CD4-positive, alpha-beta T cell (primary cell): Measurements from ENCODE around the gene GRIFIN. TPM values are rescaled to one million over a fixed set of nuclear protein-coding genes. Genes with fewer than 3 reads are reported as not detected.

Experiments
- ATAC-seq: fragments of 200-7000 bp; cut with Tn5 transposase; one replicate; pipeline ENCODE4 v1.10.0; 2022; ENCODE audit warnings: mild to moderate bottlenecking; ENCODE audit not compliant: poor library complexity
- CTCF ChIA-PET: fragments of 350-600 bp; sonication (Branson Sonifier 250); formaldehyde crosslinking; loops from one replicate; lab custom pipeline; 2021; ENCODE audit warnings: antibody characterized with exemption, inconsistent platforms; lab: Charles Lee
- POLR2A ChIA-PET: fragments of 350-600 bp; sonication (Branson Sonifier 250); formaldehyde crosslinking; loops from one replicate; lab custom pipeline; 2021; ENCODE audit warnings: antibody characterized with exemption, inconsistent platforms; lab: Charles Lee
- DNase-seq, 14 experiments: peaks; one replicate each; pipeline ENCODE4 v3.0.0-alpha.2; 2013 to 2020; ENCODE audit warnings: mixed read lengths in 2 of 14
- H3K27ac ChIP-seq, 2 donors: one replicate each; pipeline versions ENCODE4 v1.5.1 to v1.7.0; 2013; ENCODE audit warnings: low read length in 2 of 2, low read depth in 1 of 2, mild to moderate bottlenecking in 1 of 2
- H3K27me3 ChIP-seq, 2 experiments: 1 replicate in 1 of 2; 2 replicates in 1 of 2; pipeline versions ENCODE4 v1.6.1 to v1.7.0; 2013; ENCODE audit warnings: low read length in 2 of 2, control low read depth in 1 of 2, mild to moderate bottlenecking in 1 of 2, moderate library complexity in 1 of 2; ENCODE audit not compliant: insufficient read depth in 2 of 2, control insufficient read depth in 1 of 2
- H3K36me3 ChIP-seq: one replicate; pipeline ENCODE4 v1.6.1; 2013; ENCODE audit warnings: low read length, control low read depth; ENCODE audit not compliant: insufficient read depth
- H3K4me1 ChIP-seq: one replicate; pipeline ENCODE4 v1.6.1; 2013; ENCODE audit warnings: low read length, control low read depth; ENCODE audit not compliant: insufficient read depth
- H3K4me3 ChIP-seq: one replicate; pipeline ENCODE4 v1.5.1; 2013; ENCODE audit warnings: mild to moderate bottlenecking, low read length, moderate library complexity
- H3K9me3 ChIP-seq, 2 experiments: 1 replicate in 1 of 2; 2 replicates in 1 of 2; pipeline versions ENCODE4 v1.6.1 to v1.7.0; 2013; ENCODE audit warnings: low read length in 2 of 2, mild to moderate bottlenecking in 2 of 2, control low read depth in 1 of 2, moderate library complexity in 1 of 2; ENCODE audit not compliant: control insufficient read depth in 1 of 2, insufficient read depth in 1 of 2
- H3K27ac Mint-ChIP-seq: one replicate; pipeline ENCODE4 v1.8.0; 2020; ENCODE audit warnings: mixed read lengths
- H3K27me3 Mint-ChIP-seq: one replicate; pipeline ENCODE4 v1.8.0; 2021; ENCODE audit warnings: mixed read lengths
- H3K36me3 Mint-ChIP-seq: one replicate; pipeline ENCODE4 v1.8.0; 2021; ENCODE audit warnings: low read depth, mixed read lengths
- H3K4me1 Mint-ChIP-seq: one replicate; pipeline ENCODE4 v1.8.0; 2021; ENCODE audit warnings: low read depth, mixed read lengths
- H3K4me3 Mint-ChIP-seq: one replicate; pipeline ENCODE4 v1.8.0; 2020; ENCODE audit warnings: mild to moderate bottlenecking, mixed read lengths
- H3K9me3 Mint-ChIP-seq: one replicate; pipeline ENCODE4 v1.8.0; 2020; ENCODE audit warnings: mixed read lengths
- intact Hi-C, 2 experiments: fragments of 100-400 bp; cut with DNase I in 1 of 2; cut with micrococcal nuclease in 1 of 2; formaldehyde crosslinking; loops; one replicate each; pipeline versions ENCODE4 v1.15.1 to v1.9.0; 2023 to 2025; cut with DNase I, micrococcal nuclease
- total RNA-seq, 174 experiments: library from RNA in 2 of 174; stranded (reverse) in 2 of 174; gene quantifications; one replicate each; pipeline ENCODE4 v1.2.3 and lab custom pipeline; 2021 to 2026
- TF ChIP-seq, protein P1 (sequence below): fragments of 200-600 bp; IDR thresholded peaks from one replicate; pipeline ENCODE4 v1.8.0; 2022; ENCODE audit warnings: antibody characterized with exemption, mild to moderate bottlenecking

Gene GRIFIN
- total RNA-seq, 2 experiments from 2014 or later: not detected

DNA sequence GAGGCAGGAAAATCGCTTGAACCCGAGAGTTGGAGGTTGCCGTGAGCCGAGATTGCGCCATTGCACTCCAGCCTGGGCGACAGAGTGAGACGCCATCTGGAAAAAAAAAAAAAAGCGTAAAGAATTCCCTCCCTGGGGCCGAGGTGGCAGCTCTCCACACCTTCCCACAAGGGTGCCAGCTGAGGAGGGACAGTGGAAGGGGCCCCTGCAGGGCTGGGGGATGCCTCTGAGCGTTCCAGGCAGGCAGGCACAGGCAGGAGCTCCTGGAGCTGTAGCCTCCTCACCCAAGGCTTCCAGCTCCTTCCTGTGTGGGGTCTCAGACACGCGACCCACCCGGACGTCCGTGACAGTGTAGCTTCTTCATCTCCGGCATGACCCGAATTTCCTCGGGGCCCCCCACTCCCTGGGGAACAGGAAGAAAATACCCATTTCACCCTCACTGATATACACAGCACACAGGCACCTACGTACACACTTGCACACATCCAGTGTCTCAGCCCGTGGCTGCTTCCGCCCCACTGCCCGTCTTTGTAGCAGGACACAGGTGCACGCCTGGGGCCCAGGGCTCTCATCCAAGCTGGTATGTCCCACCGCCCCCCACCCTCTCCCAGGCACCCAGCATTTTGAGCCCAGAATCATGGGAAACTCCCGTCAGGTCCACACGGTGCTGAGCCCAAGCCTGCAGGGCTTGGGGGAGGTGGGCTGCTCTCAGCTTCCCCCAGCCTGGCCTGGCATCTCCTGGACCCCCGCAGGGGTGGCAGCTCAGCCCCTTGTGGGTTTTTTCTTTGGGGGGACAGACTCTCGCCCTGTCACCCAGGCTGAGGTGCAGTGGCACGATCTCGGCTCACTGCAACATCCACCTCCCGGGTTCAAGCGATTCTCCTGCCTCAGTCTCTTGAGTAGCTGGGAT is 25.7 kb downstream of the GRIFIN start:
- no peaks in the 10 kb centered on the region for H3K9me3 ChIP-seq
- no peak for DNase-seq
- ChIA-PET POLR2A (interaction anchor here (1.3 kb wide), 1 partner anchor 46 kb away, joined by 3 read pairs; no protein-coding TSS in a partner anchor), CTCF (interaction anchor here (0.6 to 1.9 kb wide), 10 partner anchors 18 to 265 kb away, joined by 3 to 13 read pairs (median 3); no protein-coding TSS in a partner anchor)
- no peak for ATAC-seq
- H3K4me1 ChIP-seq: peaks cover 12% of the 10 kb centered on the region
- H3K4me3 ChIP-seq: no peak overlapping the region
- no peaks in the 10 kb centered on the region for H3K4me1 Mint-ChIP-seq
- no peaks in the 10 kb centered on the region for H3K36me3 Mint-ChIP-seq
- TF ChIP-seq, protein P1, sequence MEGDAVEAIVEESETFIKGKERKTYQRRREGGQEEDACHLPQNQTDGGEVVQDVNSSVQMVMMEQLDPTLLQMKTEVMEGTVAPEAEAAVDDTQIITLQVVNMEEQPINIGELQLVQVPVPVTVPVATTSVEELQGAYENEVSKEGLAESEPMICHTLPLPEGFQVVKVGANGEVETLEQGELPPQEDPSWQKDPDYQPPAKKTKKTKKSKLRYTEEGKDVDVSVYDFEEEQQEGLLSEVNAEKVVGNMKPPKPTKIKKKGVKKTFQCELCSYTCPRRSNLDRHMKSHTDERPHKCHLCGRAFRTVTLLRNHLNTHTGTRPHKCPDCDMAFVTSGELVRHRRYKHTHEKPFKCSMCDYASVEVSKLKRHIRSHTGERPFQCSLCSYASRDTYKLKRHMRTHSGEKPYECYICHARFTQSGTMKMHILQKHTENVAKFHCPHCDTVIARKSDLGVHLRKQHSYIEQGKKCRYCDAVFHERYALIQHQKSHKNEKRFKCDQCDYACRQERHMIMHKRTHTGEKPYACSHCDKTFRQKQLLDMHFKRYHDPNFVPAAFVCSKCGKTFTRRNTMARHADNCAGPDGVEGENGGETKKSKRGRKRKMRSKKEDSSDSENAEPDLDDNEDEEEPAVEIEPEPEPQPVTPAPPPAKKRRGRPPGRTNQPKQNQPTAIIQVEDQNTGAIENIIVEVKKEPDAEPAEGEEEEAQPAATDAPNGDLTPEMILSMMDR: no peak
- H3K9me3 Mint-ChIP-seq: no peaks in the 10 kb centered on the region
- H3K27ac ChIP-seq: no peak overlapping the region
- peaks cover 2% of the 10 kb centered on the region for H3K36me3 ChIP-seq
- no peaks in the 10 kb centered on the region for H3K27me3 Mint-ChIP-seq
- peaks cover 0 to 9% of the 10 kb centered on the region in 2 experiments for H3K27me3 ChIP-seq
- intact Hi-C loops: loop anchor here (1.0 to 10.0 kb wide), 5 partner anchors 117 to 704 kb away; no protein-coding TSS in a partner anchor
- no peak overlapping the region for H3K27ac Mint-ChIP-seq
- H3K4me3 Mint-ChIP-seq: no peak overlapping the region

DNA sequence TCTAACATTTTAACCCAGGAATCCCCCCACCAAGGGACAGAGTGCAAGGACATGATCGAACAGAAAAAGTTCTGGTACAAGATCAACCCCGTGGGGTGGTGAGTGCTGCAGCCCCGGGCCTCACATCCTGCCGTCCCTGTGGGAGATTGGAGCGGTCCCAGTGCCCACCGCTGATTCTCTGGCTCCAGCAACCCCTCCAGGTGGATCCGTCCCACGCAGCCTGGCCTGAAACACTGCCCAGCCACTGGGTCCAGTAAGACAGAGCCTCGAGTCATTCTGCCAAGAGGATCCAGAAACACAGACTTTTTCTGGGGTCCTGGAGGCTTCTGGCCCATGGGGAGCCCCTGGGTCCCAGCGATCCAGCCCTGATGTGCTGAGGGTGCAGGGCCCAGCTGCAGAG is 29.5 kb downstream of the GRIFIN start:
- DNase-seq: no peak
- Mint-ChIP-seq H3K4me1 (no peaks in the 10 kb centered on the region), H3K27ac (no peak overlapping the region), H3K36me3 (peaks cover 5% of the 10 kb centered on the region), H3K4me3 (no peak overlapping the region), H3K27me3 (no peaks in the 10 kb centered on the region), H3K9me3 (no peaks in the 10 kb centered on the region)
- Histone ChIP-seq H3K9me3 (no peaks in the 10 kb centered on the region), H3K36me3 (peaks cover 2% of the 10 kb centered on the region), H3K27ac (no peak overlapping the region), H3K27me3 (peaks cover 0 to under 1% of the 10 kb centered on the region in 2 experiments), H3K4me1 (peaks cover 6% of the 10 kb centered on the region), H3K4me3 (no peak overlapping the region)
- ChIA-PET CTCF (no interaction called here), POLR2A (no interaction called here)
- no peak for ATAC-seq
- TF ChIP-seq, protein P1: no peak
- intact Hi-C loops: no loop called here

DNA sequence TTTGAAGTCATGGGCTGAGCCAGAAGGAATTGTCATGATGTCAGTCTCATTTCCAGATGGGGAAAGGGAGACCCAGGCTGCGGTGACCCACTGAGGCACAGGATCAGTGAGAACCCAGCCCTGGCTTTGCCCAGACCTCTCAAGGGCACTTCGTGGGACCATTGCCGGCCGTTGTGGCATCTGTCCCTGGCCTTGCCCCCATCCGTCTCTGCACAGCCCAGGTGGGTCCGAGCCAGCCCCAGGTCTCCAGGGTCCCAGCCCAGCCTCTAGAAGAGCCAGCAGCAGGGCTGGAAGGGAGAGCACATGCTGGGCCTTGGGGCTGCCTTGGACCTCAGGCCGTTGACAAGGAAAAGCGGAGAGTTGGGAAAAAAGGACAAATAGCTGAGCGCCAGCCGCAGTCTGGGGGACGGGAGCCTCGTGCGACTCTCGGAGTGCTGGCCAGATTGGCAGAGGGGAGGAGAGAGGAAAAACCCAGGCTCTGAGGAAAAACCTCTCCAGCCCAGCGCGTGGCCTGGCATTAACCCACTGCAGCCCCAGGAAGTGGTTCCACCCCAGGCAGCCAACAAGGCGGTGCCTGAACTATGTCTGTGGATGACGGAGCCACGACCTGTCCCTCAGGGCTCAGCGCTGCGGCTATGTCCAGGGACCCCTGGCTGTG is 30.2 kb downstream of the GRIFIN start:
- CTCF ChIA-PET: no interaction called here
- H3K4me1 ChIP-seq: no peaks in the 10 kb centered on the region
- no peak for DNase-seq
- no peak overlapping the region for H3K4me3 Mint-ChIP-seq
- no peaks in the 10 kb centered on the region for H3K27me3 Mint-ChIP-seq
- H3K4me3 ChIP-seq: no peak overlapping the region
- ATAC-seq: no peak
- no peak overlapping the region for H3K27ac ChIP-seq
- no peaks in the 10 kb centered on the region for H3K27me3 ChIP-seq
- no peaks in the 10 kb centered on the region for H3K4me1 Mint-ChIP-seq
- intact Hi-C loops: no loop called here
- no peak overlapping the region for H3K27ac Mint-ChIP-seq
- no peaks in the 10 kb centered on the region for H3K9me3 Mint-ChIP-seq
- TF ChIP-seq, protein P1: no peak
- peaks cover 2% of the 10 kb centered on the region for H3K36me3 ChIP-seq
- POLR2A ChIA-PET: no interaction called here
- peaks cover 5% of the 10 kb centered on the region for H3K36me3 Mint-ChIP-seq
- no peaks in the 10 kb centered on the region for H3K9me3 ChIP-seq
